ENCODE results near the gene CNEP1R1. TPM values are rescaled to one million over a fixed set of nuclear protein-coding genes. Genes with fewer than 3 reads are reported as not detected.

CNEP1R1 gene
- total and polyA plus RNA-seq, 2 of the 8 experiments (the other 6 are each of a cell fraction or from before 2014, with no cell fraction given), result 10.6 to 13.6 TPM

GRCh38 chr16:50050802-50051201 lies 25.8 kb downstream of the CNEP1R1 start:
- Histone ChIP-seq H3K36me3 (ENCODE audit: control insufficient read depth in 2 of 4, insufficient read depth in 4 of 4, low read length in 3 of 4) (no peaks in the 10 kb centered on the region), H3K4me1 (replicated peaks in 1 of 4; ENCODE audit: control insufficient read depth in 3 of 4, insufficient read depth in 4 of 4, low read length in 3 of 4) (peaks cover 0 to 3% (median 0%) of the 10 kb centered on the region in 4 experiments; a peak in 1 of 7 replicates), H3K9me3 (ENCODE audit: insufficient read depth in 2 of 2, low read depth in 1 of 2, low read length in 1 of 2) (no peaks in the 10 kb centered on the region), H2BK12ac (ENCODE audit: low read depth, low read length) (no peak overlapping the region), H3K79me2 (ENCODE audit: control insufficient read depth in 1 of 2, insufficient read depth in 2 of 2, low read length in 2 of 2) (no peaks in the 10 kb centered on the region), H4K8ac (ENCODE audit: extremely low read depth, insufficient read depth, low read length) (no peak overlapping the region), H3K27ac (ENCODE audit: low read depth, low read length) (no peak overlapping the region), H3K4me3 (ENCODE audit: extremely low read depth in 1 of 4, insufficient read depth in 2 of 4, low read depth in 3 of 4, low read length in 4 of 4) (no peak overlapping the region), H3K4me2 (ENCODE audit: insufficient read depth in 1 of 2, low read depth in 2 of 2, low read length in 2 of 2) (no peak overlapping the region), H3K4ac (replicated peaks; ENCODE audit: insufficient read length, low read depth, low read length) (no peak overlapping the region), H3K23me2 (ENCODE audit: low read depth, low read length) (no peaks in the 10 kb centered on the region), H3K18ac (ENCODE audit: extremely low read depth, low read length) (no peak overlapping the region), H2AK5ac (ENCODE audit: low read depth, low read length) (no peak overlapping the region), H3K27me3 (replicated peaks in 1 of 4; ENCODE audit: control insufficient read depth in 3 of 4, extremely low read depth in 1 of 4, insufficient read depth in 3 of 4, low read length in 3 of 4) (no peaks in the 10 kb centered on the region; a peak in 1 of 7 replicates), H3K56ac (replicated peaks; ENCODE audit: insufficient read length, low read depth, low read length) (no peak overlapping the region), H3K23ac (ENCODE audit: insufficient read length) (no peak overlapping the region), H2AFZ (ENCODE audit: low read length) (no peak overlapping the region), H4K20me1 (replicated peaks in 1 of 2; ENCODE audit: control insufficient read depth in 1 of 2, insufficient read depth in 2 of 2, low read length in 2 of 2) (no peaks in the 10 kb centered on the region), H3K79me1 (ENCODE audit: low read depth, low read length) (no peaks in the 10 kb centered on the region), H3K9ac (replicated peaks in 1 of 4; ENCODE audit: extremely low read depth in 1 of 4, low read depth in 3 of 4, low read length in 3 of 4) (no peak overlapping the region), H2BK120ac (replicated peaks; ENCODE audit: low read depth, low read length) (no peak overlapping the region), H2BK5ac (ENCODE audit: low read depth, low read length) (no peak overlapping the region), H3K14ac (ENCODE audit: insufficient read length) (no peak overlapping the region), H4K91ac (replicated peaks; ENCODE audit: insufficient read length, low read length) (no peak overlapping the region), H4K5ac (ENCODE audit: insufficient read length, low read depth, low read length) (no peak overlapping the region), H2BK15ac (ENCODE audit: low read length) (no peak overlapping the region), H2BK20ac (ENCODE audit: low read length) (no peak overlapping the region)
- no peak for DNase-seq (ENCODE audit: low read depth in 1 of 2, low spot score in 2 of 2)
- TF ChIP-seq JUND (IDR thresholded peaks at IDR 0.05; ENCODE audit: low read length), result no peak
- TF ChIP-seq SP2 (IDR thresholded peaks at IDR 0.05; ENCODE audit: low read length), result no peak
- TF ChIP-seq RAD21 (IDR thresholded peaks at IDR 0.05 in 1 of 2, conservative IDR thresholded peaks at IDR 0.05 in 1 of 2; ENCODE audit: low read depth in 2 of 2, low read length in 2 of 2), result no peak
- TF ChIP-seq FOSL1 (IDR thresholded peaks at IDR 0.05; ENCODE audit: insufficient read depth, low read depth, low read length), result no peak
- no peak for TF ChIP-seq SRF (IDR thresholded peaks at IDR 0.05; ENCODE audit: low read depth, low read length)
- TF ChIP-seq SIN3A (conservative IDR thresholded peaks at IDR 0.05 in 1 of 2, IDR thresholded peaks at IDR 0.05 in 1 of 2; ENCODE audit: low read depth in 1 of 2, low read length in 2 of 2), result no peak
- no peak for TF ChIP-seq USF2 (IDR thresholded peaks at IDR 0.05; ENCODE audit: low read length)
- no peak for TF ChIP-seq SP1 (IDR thresholded peaks at IDR 0.05; ENCODE audit: low read depth, low read length)
- TF ChIP-seq CHD2 (IDR thresholded peaks at IDR 0.05; ENCODE audit: low read length), result no peak
- TF ChIP-seq BCL11A (IDR thresholded peaks at IDR 0.05; ENCODE audit: low read depth in 2 of 2, low read length in 2 of 2), result no peak
- TF ChIP-seq RXRA (IDR thresholded peaks at IDR 0.05; ENCODE audit: insufficient read depth, low read depth, low read length), result no peak
- no peak for FAIRE-seq
- 71% methylated on average over 2 of the region's 2 CpGs; no CpG with 5 or more reads in 1 of the 2 experiments for WGBS, 2 experiments (ENCODE audit: extremely low coverage in 1 of 2, insufficient coverage in 1 of 2, insufficient read length in 1 of 2, insufficient replicate concordance in 2 of 2, low coverage in 1 of 2, low lambda C conversion rate in 2 of 2, missing lambda C conversion rate in 1 of 2)
- ChIA-PET POLR2A (ENCODE audit: partially characterized antibody) (no interaction called here), CTCF (ENCODE audit: partially characterized antibody) (no interaction called here)
